Tibial nerve (tissue), 4 donors: ENCODE data around the gene PNPLA4. TPM values are rescaled to one million over a fixed set of nuclear protein-coding genes. Genes with fewer than 3 reads are reported as not detected.

Experiments used
- DNase-seq, 2 donors: peaks; one replicate each; pipeline ENCODE4 v3.0.0-alpha.2; 2019; ENCODE audit warnings: low spot score in 2 of 2
- H3K27ac ChIP-seq, 4 donors: fragments of 200-600 bp; sonication (generic) in 3 of 4; one replicate each; pipeline ENCODE4 v1.5.1; 2017 to 2019; ENCODE audit warnings: mild to moderate bottlenecking in 1 of 4
- H3K27me3 ChIP-seq, 2 donors: fragments of 200-600 bp; sonication (generic) in 1 of 2; one replicate each; pipeline versions ENCODE4 v1.5.1 to v1.6.0; 2017 to 2019
- H3K36me3 ChIP-seq, 3 donors: fragments of 200-600 bp; sonication (generic); one replicate each; pipeline ENCODE4 v1.5.1; 2018 to 2019
- H3K4me1 ChIP-seq, 4 donors: fragments of 200-600 bp; sonication (generic) in 3 of 4; one replicate each; pipeline ENCODE4 v1.5.1; 2017 to 2019
- H3K4me3 ChIP-seq, 4 donors: fragments of 200-600 bp; sonication (generic) in 3 of 4; one replicate each; pipeline ENCODE4 v1.5.1; 2017 to 2019; ENCODE audit warnings: mild to moderate bottlenecking in 1 of 4, moderate library complexity in 1 of 4
- H3K9me3 ChIP-seq, 4 donors: fragments of 200-600 bp; sonication (generic) in 3 of 4; one replicate each; pipeline ENCODE4 v1.5.1; 2017 to 2019
- EP300 ChIP-seq, 2 donors: sonication (generic); formaldehyde crosslinking; IDR thresholded peaks; one replicate each; pipeline ENCODE4 v1.6.1; 2017; ENCODE audit warnings: antibody characterized with exemption in 2 of 2, mild to moderate bottlenecking in 1 of 2
- POLR2A ChIP-seq, 2 donors: fragments of 450-650 bp; IDR thresholded peaks; one replicate each; pipeline ENCODE4 v1.6.1; 2017; ENCODE audit warnings: antibody characterized with exemption in 2 of 2, mild to moderate bottlenecking in 2 of 2, moderate library complexity in 2 of 2
- WGBS, 2 donors: methylation state at CpG; one replicate each; pipeline ENCODE4 v1.1.5; 2018; 5-methylcytosine and 5-hydroxymethylcytosine counted together
- total RNA-seq, 4 donors: library from RNA; depleted of rRNA; stranded (reverse); fragments of >200 nt; gene quantifications; one replicate each; pipeline ENCODE4 v1.1.0, GENCODE V29; 2016
- TF ChIP-seq, protein P1 (sequence below), 5 experiments: fragments of 200-600 bp in 3 of 5; fragments of 450-650 bp in 2 of 5; sonication (generic) in 3 of 5; IDR thresholded peaks; one replicate each; pipeline ENCODE4 v1.5.1; 2016 to 2019; ENCODE audit warnings: antibody characterized with exemption in 5 of 5, mild to moderate bottlenecking in 3 of 5, moderate library complexity in 2 of 5

Gene PNPLA4
- total RNA-seq, 4 donors from 2014 or later = 6.6 to 13.0 (median 10.7) TPM

DNA sequence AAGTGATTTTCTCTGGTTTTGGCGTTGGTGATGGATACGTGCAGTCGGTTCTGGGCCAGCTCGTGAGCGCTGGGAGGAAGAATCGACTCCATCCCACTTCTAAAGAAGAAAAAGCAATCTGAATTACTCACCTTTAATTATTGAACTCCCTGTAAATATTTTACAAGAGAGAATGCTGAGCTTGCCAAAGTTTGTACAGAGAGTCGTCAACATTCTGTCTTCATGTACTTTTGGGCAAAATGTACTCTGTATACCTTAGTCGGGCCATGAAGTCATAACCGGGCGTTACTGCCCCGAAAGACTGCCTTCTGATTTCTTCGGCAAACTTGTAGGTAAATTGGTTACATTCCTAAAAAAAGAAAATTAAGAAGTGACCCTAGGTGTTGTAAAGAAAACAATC, 5.5 kb downstream of the PNPLA4 start:
- no peaks in the 10 kb centered on the region for H3K9me3 ChIP-seq
- no peak overlapping the region for H3K27ac ChIP-seq
- TF ChIP-seq, protein P1, sequence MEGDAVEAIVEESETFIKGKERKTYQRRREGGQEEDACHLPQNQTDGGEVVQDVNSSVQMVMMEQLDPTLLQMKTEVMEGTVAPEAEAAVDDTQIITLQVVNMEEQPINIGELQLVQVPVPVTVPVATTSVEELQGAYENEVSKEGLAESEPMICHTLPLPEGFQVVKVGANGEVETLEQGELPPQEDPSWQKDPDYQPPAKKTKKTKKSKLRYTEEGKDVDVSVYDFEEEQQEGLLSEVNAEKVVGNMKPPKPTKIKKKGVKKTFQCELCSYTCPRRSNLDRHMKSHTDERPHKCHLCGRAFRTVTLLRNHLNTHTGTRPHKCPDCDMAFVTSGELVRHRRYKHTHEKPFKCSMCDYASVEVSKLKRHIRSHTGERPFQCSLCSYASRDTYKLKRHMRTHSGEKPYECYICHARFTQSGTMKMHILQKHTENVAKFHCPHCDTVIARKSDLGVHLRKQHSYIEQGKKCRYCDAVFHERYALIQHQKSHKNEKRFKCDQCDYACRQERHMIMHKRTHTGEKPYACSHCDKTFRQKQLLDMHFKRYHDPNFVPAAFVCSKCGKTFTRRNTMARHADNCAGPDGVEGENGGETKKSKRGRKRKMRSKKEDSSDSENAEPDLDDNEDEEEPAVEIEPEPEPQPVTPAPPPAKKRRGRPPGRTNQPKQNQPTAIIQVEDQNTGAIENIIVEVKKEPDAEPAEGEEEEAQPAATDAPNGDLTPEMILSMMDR (IDR thresholded peaks at IDR 0.05) = no peak
- TF ChIP-seq POLR2A (IDR thresholded peaks at IDR 0.05) (no peak), EP300 (IDR thresholded peaks at IDR 0.05) (no peak)
- H3K36me3 ChIP-seq = peaks cover 0 to 7% (median 0%) of the 10 kb centered on the region in 3 donors
- DNase-seq = no peak
- H3K4me3 ChIP-seq = no peak overlapping the region
- H3K27me3 ChIP-seq = no peaks in the 10 kb centered on the region
- peaks cover 0 to 7% (median 3%) of the 10 kb centered on the region in 4 donors for H3K4me1 ChIP-seq
- 96 to 97% methylated on average over 12 of the region's 12 CpGs for WGBS, 2 donors

DNA sequence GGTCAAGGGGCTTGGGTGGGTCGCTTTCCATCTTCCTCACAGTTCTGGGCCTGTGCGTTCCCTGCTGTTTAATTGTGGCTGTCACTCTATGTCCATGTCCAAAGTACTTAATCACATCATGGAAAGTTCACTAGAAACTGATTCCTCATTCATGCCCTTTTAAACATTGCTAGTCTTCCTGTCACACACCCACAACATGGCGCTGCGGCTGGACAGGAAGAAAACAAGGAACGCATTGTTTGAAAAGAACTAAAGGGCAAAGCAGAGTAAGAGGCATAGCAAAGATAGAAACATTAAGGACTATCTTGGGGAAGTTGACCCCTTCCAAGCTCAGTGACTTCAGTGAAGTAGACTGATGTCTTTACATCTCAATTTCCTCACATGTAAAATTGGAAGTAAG, 18.4 kb downstream of the PNPLA4 start:
- Histone ChIP-seq H3K9me3 (no peaks in the 10 kb centered on the region), H3K36me3 (no peaks in the 10 kb centered on the region), H3K4me1 (no peaks in the 10 kb centered on the region), H3K27ac (peak overlapping the region in 1 of 4 donors; percentile 40), H3K27me3 (no peaks in the 10 kb centered on the region), H3K4me3 (no peak overlapping the region)
- 54 to 63% methylated on average over 4 to 5 of the region's 5 CpGs for WGBS, 2 donors
- TF ChIP-seq POLR2A (IDR thresholded peaks at IDR 0.05) (no peak), EP300 (IDR thresholded peaks at IDR 0.05) (no peak)
- TF ChIP-seq, protein P1 (IDR thresholded peaks at IDR 0.05) = no peak
- DNase-seq = no peak

DNA sequence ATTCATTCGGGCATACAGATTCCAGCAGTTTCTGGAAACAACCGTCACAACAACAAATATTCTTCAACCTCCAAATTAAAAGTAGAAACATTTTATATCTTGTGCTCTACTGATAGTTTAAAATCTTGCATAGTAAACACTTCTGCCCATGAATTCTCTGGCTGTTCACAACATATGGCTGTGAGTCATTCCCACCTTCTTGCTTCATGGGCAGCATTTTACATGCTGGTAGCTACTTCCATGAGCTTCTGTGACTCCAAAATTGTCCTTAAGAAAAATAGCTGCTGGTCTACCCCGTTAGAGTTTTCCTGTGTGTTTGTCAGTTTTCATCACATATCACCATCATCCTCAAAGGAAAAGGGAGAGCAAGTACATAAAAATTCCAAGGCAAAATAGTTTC, 22.7 kb downstream of the PNPLA4 start:
- Histone ChIP-seq H3K27ac (no peak overlapping the region), H3K36me3 (peaks cover 0 to 24% (median 0%) of the 10 kb centered on the region in 3 donors), H3K9me3 (no peaks in the 10 kb centered on the region), H3K27me3 (no peaks in the 10 kb centered on the region), H3K4me3 (no peak overlapping the region), H3K4me1 (no peaks in the 10 kb centered on the region)
- no peak for DNase-seq
- TF ChIP-seq EP300 (IDR thresholded peaks at IDR 0.05) (no peak), POLR2A (IDR thresholded peaks at IDR 0.05) (no peak)
- TF ChIP-seq, protein P1 (IDR thresholded peaks at IDR 0.05) = no peak
- 82 to 86% methylated on average over 3 of the region's 3 CpGs for WGBS, 2 donors

DNA sequence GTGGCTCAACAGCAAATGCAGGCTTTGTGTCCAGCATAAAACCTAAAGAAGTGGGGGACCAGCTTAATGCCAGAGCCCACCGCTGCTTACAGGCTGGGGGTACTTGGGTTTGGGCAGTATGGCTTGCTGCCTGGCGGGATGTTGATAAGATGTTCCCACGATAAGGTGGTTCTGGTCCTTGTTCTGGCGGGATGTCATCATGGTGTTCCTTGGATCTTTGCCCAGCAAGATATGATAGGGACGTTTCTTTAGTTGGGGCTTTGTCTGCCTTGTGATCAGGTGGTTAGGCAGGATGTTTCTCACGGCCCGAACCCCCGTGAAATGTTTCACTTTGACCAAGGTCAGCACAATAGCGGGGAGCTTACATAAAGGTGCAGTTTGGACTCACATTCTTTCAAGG, 35.3 kb downstream of the PNPLA4 start:
- H3K27me3 ChIP-seq = no peaks in the 10 kb centered on the region
- no peak for DNase-seq
- TF ChIP-seq POLR2A (IDR thresholded peaks at IDR 0.05) (no peak), EP300 (IDR thresholded peaks at IDR 0.05) (no peak)
- TF ChIP-seq, protein P1 (IDR thresholded peaks at IDR 0.05) = no peak
- WGBS, 2 donors = 72 to 80% methylated on average over 8 to 9 of the region's 9 CpGs
- H3K36me3 ChIP-seq = peaks cover 0 to 5% (median 0%) of the 10 kb centered on the region in 3 donors
- no peaks in the 10 kb centered on the region for H3K4me1 ChIP-seq
- no peak overlapping the region for H3K27ac ChIP-seq
- no peak overlapping the region for H3K4me3 ChIP-seq
- no peaks in the 10 kb centered on the region for H3K9me3 ChIP-seq

DNA sequence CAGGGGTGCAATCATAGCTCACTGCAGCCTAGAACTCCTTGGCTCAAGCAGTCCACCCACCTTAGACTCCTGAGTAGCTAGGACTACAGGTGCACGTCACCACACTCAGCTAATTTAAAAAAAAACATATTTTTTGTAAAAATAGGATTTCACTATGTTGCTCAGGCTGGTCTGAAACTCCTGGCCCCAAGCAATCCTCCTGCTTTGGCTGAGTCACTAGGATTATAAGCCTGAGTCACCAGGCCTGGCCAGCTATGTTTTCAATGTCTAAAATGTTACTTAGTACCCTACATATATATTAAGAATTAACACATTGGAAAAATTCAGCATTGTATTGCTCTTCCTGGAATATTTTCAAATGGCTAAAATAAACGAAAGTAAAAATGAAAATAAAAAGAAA, 37.5 kb downstream of the PNPLA4 start:
- no peaks in the 10 kb centered on the region for H3K27me3 ChIP-seq
- H3K4me1 ChIP-seq = no peaks in the 10 kb centered on the region
- DNase-seq = no peak
- TF ChIP-seq, protein P1 (IDR thresholded peaks at IDR 0.05) = no peak
- TF ChIP-seq EP300 (IDR thresholded peaks at IDR 0.05) (no peak), POLR2A (IDR thresholded peaks at IDR 0.05) (no peak)
- no peak overlapping the region for H3K4me3 ChIP-seq
- H3K27ac ChIP-seq = no peak overlapping the region
- H3K9me3 ChIP-seq = no peaks in the 10 kb centered on the region
- WGBS, 2 donors = 71 to 87% methylated on average over 2 of the region's 2 CpGs
- H3K36me3 ChIP-seq = no peaks in the 10 kb centered on the region
